Measurements from ENCODE around the gene LARP1. TPM values are rescaled to one million over a fixed set of nuclear protein-coding genes. Genes with fewer than 3 reads are reported as not detected.

The LARP1 gene
- total and polyA plus RNA-seq, 10 of the 15 experiments (the other 5 are each of a cell fraction or from before 2014, with no cell fraction given): 22.6 to 227 (median 60.8) TPM

DNA sequence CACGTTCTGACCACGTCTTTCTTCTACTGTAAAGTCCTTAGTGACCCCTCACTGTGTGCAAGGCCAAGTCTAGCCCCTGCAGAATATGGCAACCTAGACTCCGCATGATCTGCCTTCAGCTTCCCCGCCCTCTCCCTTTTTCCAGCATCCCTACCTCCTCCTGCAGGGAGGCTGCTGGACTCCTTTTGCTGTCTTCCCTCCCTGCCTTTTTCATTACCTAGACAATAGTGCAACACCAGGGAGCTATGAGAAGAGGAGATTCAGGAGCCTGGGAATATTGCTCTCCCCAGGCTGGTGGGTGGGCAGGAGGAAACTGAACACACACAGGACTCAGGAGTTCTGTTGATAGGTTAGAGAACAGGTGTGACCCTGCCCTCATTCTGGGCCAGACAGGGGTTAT, 33.1 kb upstream of the LARP1 start:
- Histone ChIP-seq H2AFZ (ENCODE audit: control insufficient read depth, low read depth, low read length) (no peak overlapping the region), H3K36me3 (ENCODE audit: control insufficient read depth in 2 of 2, insufficient read depth in 2 of 2, low read length in 1 of 2) (no peaks in the 10 kb centered on the region), H3K79me2 (ENCODE audit: control insufficient read depth, insufficient read depth, low read length) (no peaks in the 10 kb centered on the region), H3K27ac (ENCODE audit: control insufficient read depth, insufficient read depth) (no peak overlapping the region), H3K27me3 (replicated peaks in 1 of 2; ENCODE audit: control insufficient read depth in 2 of 2, insufficient read depth in 2 of 2, low read length in 1 of 2) (no peaks in the 10 kb centered on the region), H3K4me2 (ENCODE audit: control insufficient read depth, insufficient read depth) (no peak overlapping the region), H3K4me1 (ENCODE audit: control insufficient read depth, insufficient read depth, low read length) (no peaks in the 10 kb centered on the region; the same call in 1 of the 2 replicates), H3K9ac (ENCODE audit: control insufficient read depth, insufficient read depth, low read length) (no peak overlapping the region), H3K9me3 (replicated peaks; ENCODE audit: control insufficient read depth, insufficient read depth, low read length) (no peaks in the 10 kb centered on the region), H4K20me1 (ENCODE audit: control insufficient read depth, insufficient read depth) (no peaks in the 10 kb centered on the region), H3K4me3 (no peak overlapping the region)
- POLR2A ChIA-PET: no interaction called here
- CTCF ChIA-PET: no interaction called here
- no peak for DNase-seq (ENCODE audit: low read depth, low spot score)
- intact Hi-C loops (cut with micrococcal nuclease; ENCODE audit: unreplicated experiment) (no loop called here), in situ Hi-C loops (cut with MboI) (no loop called here)
- SMC1A ChIA-PET (ENCODE audit: uncharacterized antibody, unreplicated experiment): no interaction called here
- FAIRE-seq: no peak
- no TSS peak for BruUV-seq (replicated peaks)
- no peak for ATAC-seq
- TF ChIP-seq CBX5 (IDR thresholded peaks at IDR 0.05; ENCODE audit: low read depth) (no peak), CBFB (IDR thresholded peaks at IDR 0.05; ENCODE audit: low read depth) (no peak)
- WGBS (ENCODE audit: insufficient coverage, insufficient replicate concordance, low lambda C conversion rate, missing lambda C conversion rate): 38% methylated on average over 4 of the region's 4 CpGs
- RAD21 ChIA-PET (ENCODE audit: unreplicated experiment): no interaction called here

DNA sequence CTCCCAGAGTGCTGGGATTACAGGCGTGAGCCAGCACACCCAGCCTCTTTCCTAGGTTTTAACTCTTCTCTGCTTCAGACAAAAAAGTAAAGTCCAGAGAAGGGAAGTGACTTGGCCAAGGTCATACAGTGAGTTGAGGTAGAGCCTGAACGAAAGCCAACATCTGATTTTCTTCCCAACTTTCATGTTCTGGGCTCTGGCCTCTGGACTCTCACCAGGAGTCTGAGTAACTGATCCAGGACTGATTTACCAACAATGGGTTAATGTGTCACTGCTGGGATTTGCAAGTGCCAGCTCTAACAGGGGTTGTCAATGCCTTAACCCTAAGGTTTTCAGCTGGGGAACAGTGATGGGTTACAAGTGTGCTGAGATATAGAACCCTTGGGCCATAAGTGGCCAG, 32.2 kb upstream of the LARP1 start:
- in situ Hi-C loops (cut with MboI): no loop called here
- Histone ChIP-seq H3K79me2 (ENCODE audit: control insufficient read depth, insufficient read depth, low read length) (no peaks in the 10 kb centered on the region), H3K9ac (ENCODE audit: control insufficient read depth, insufficient read depth, low read length) (no peak overlapping the region), H3K9me3 (replicated peaks; ENCODE audit: control insufficient read depth, insufficient read depth, low read length) (no peaks in the 10 kb centered on the region), H3K4me3 (no peak overlapping the region), H3K4me1 (ENCODE audit: control insufficient read depth, insufficient read depth, low read length) (no peaks in the 10 kb centered on the region), H4K20me1 (ENCODE audit: control insufficient read depth, insufficient read depth) (no peaks in the 10 kb centered on the region), H3K27ac (ENCODE audit: control insufficient read depth, insufficient read depth) (no peak overlapping the region), H3K27me3 (replicated peaks in 1 of 2; ENCODE audit: control insufficient read depth in 2 of 2, insufficient read depth in 2 of 2, low read length in 1 of 2) (no peaks in the 10 kb centered on the region), H3K4me2 (ENCODE audit: control insufficient read depth, insufficient read depth) (no peak overlapping the region), H2AFZ (ENCODE audit: control insufficient read depth, low read depth, low read length) (no peak overlapping the region), H3K36me3 (ENCODE audit: control insufficient read depth in 2 of 2, insufficient read depth in 2 of 2, low read length in 1 of 2) (no peaks in the 10 kb centered on the region)
- DNase-seq (ENCODE audit: low read depth, low spot score) (no peak), ATAC-seq (no peak), FAIRE-seq (no peak)
- intact Hi-C loops (cut with micrococcal nuclease; ENCODE audit: unreplicated experiment): no loop called here
- ChIA-PET SMC1A (ENCODE audit: uncharacterized antibody, unreplicated experiment) (no interaction called here), CTCF (no interaction called here), RAD21 (ENCODE audit: unreplicated experiment) (no interaction called here), POLR2A (no interaction called here)
- WGBS (ENCODE audit: insufficient coverage, insufficient replicate concordance, low lambda C conversion rate, missing lambda C conversion rate): 19% methylated on average over 2 of the region's 2 CpGs
- BruUV-seq (replicated peaks): no TSS peak
- no peak for TF ChIP-seq RCOR1 (conservative IDR thresholded peaks at IDR 0.05; ENCODE audit: low read depth, low read length)
- no peak for TF ChIP-seq NRF1 (conservative IDR thresholded peaks at IDR 0.05; ENCODE audit: low read depth, low read length)
- TF ChIP-seq, protein P1, sequence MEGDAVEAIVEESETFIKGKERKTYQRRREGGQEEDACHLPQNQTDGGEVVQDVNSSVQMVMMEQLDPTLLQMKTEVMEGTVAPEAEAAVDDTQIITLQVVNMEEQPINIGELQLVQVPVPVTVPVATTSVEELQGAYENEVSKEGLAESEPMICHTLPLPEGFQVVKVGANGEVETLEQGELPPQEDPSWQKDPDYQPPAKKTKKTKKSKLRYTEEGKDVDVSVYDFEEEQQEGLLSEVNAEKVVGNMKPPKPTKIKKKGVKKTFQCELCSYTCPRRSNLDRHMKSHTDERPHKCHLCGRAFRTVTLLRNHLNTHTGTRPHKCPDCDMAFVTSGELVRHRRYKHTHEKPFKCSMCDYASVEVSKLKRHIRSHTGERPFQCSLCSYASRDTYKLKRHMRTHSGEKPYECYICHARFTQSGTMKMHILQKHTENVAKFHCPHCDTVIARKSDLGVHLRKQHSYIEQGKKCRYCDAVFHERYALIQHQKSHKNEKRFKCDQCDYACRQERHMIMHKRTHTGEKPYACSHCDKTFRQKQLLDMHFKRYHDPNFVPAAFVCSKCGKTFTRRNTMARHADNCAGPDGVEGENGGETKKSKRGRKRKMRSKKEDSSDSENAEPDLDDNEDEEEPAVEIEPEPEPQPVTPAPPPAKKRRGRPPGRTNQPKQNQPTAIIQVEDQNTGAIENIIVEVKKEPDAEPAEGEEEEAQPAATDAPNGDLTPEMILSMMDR (IDR thresholded peaks at IDR 0.05 in 2 of 3, conservative IDR thresholded peaks at IDR 0.05 in 1 of 3; ENCODE audit: control insufficient read depth in 2 of 3, extremely low read depth in 1 of 3, insufficient read depth in 1 of 3, low read depth in 3 of 3, low read length in 3 of 3): no peak
- TF ChIP-seq, protein P2, sequence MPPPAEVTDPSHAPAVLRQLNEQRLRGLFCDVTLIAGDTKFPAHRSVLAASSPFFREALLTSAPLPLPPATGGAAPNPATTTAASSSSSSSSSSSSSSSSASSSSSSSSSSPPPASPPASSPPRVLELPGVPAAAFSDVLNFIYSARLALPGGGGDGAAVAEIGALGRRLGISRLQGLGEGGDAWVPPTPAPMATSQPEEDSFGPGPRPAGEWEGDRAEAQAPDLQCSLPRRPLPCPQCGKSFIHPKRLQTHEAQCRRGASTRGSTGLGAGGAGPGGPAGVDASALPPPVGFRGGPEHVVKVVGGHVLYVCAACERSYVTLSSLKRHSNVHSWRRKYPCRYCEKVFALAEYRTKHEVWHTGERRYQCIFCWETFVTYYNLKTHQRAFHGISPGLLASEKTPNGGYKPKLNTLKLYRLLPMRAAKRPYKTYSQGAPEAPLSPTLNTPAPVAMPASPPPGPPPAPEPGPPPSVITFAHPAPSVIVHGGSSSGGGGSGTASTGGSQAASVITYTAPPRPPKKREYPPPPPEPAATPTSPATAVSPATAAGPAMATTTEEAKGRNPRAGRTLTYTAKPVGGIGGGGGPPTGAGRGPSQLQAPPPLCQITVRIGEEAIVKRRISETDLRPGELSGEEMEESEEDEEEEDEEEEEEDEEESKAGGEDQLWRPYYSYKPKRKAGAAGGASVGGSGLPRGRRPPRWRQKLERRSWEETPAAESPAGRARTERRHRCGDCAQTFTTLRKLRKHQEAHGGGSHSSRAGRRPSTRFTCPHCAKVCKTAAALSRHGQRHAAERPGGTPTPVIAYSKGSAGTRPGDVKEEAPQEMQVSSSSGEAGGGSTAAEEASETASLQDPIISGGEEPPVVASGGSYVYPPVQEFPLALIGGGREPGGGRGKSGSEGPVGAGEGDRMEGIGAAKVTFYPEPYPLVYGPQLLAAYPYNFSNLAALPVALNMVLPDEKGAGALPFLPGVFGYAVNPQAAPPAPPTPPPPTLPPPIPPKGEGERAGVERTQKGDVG (CRISPR knock-in tag; IDR thresholded peaks at IDR 0.05): no peak
- no peak for TF ChIP-seq HCFC1 (IDR thresholded peaks at IDR 0.05; ENCODE audit: low read length)
- TF ChIP-seq, protein P3, sequence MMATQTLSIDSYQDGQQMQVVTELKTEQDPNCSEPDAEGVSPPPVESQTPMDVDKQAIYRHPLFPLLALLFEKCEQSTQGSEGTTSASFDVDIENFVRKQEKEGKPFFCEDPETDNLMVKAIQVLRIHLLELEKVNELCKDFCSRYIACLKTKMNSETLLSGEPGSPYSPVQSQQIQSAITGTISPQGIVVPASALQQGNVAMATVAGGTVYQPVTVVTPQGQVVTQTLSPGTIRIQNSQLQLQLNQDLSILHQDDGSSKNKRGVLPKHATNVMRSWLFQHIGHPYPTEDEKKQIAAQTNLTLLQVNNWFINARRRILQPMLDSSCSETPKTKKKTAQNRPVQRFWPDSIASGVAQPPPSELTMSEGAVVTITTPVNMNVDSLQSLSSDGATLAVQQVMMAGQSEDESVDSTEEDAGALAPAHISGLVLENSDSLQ (IDR thresholded peaks at IDR 0.05): no peak
- no peak for TF ChIP-seq ZNF207 (IDR thresholded peaks at IDR 0.05; ENCODE audit: borderline replicate concordance)
- TF ChIP-seq RBBP5 (conservative IDR thresholded peaks at IDR 0.05): no peak

Measured in GM12878 (cell line).